ENCODE results near the gene OR51A4.
"Not testable (repeated sequence)": the region's sequence is repeated elsewhere in the genome, so short reads cannot be mapped to it uniquely, and the experiment has no call there.

The OR51A4 gene

GRCh38 chr11:4947505-4947904, at the start of gene OR51A4:
OR51A4 (minus strand) TSS chr11:4947605; CDS start chr11:4947100, 505 bp downstream.
- no peak for DNase-seq (ENCODE audit: low read depth in 2 of 2)

DNA sequence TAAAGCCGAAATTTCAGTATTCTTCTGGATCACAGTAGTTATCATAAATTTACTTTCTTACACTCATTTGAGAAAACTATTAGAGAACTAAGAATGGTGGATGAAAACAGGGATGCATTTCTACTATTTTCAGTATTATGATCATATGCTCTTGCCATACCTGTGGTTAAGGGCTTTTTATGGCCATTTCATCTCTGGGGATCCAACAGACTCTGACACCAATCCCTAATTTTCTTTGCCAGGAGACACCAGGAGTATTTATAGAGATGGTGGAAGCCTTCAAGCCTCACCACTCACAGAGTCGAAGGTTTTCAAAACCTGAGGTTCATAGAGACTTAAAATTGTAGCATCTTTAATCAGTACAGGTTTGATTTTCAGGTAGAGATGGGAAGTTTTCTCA, 47.1 kb upstream of the OR51A4 start, which contains the start of gene OR51L1:
TSS of gene OR51L1 (plus strand) at position 301 of the 400 bp plus-strand sequence. CDS start 4,132 bp downstream, outside the sequence.
- DNase-seq (ENCODE audit: low read depth in 2 of 2): no peak

- no peak for DNase-seq (ENCODE audit: low read depth in 2 of 2)
These were observed 43.7 kb upstream of the OR51A4 start for GRCh38 chr11:4991060-4991459.

- DNase-seq (ENCODE audit: low read depth in 2 of 2): no peak
These were observed 36.4 kb upstream of the OR51A4 start for GRCh38 chr11:4983841-4984240.

DNA sequence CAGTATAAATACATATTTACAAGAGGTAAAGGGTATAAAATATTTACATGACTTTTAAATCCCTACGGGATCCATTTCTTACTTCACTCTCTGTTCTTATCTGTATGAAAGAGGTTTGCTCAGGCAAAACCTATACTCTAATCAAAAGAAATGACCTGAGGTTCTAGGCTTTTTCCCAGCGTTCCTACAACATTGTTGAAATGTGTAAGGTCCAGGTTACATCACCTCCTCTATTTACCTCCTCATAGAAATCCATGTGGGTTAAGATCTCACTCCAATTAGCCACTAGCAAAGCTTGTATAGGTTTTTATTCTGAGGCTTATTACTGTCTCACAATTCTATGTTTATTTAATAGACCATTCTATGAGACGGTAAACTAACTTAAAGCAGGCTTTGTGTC, 35.3 kb upstream of the OR51A4 start:
- no peak for DNase-seq (ENCODE audit: low read depth in 2 of 2)

DNA sequence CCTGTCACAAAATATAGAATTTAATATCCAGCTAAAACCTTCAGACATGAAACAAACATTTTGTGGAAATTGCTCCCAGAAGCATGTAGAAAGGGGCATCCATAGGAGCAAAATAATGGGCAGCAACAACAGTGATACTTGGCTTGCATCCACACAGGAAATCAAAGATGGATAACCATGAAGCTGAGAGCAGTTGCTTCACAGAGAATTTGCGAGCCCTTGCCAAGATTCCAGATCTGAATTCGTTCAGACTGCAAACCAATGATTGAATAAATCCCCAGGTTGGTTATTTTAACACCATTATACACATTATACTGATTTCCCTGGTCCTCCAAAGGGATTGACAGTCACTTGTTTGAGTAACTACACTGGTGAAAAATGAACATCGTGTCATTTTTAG, 31.6 kb upstream of the OR51A4 start:
- DNase-seq (ENCODE audit: low read depth in 2 of 2): no peak

DNA sequence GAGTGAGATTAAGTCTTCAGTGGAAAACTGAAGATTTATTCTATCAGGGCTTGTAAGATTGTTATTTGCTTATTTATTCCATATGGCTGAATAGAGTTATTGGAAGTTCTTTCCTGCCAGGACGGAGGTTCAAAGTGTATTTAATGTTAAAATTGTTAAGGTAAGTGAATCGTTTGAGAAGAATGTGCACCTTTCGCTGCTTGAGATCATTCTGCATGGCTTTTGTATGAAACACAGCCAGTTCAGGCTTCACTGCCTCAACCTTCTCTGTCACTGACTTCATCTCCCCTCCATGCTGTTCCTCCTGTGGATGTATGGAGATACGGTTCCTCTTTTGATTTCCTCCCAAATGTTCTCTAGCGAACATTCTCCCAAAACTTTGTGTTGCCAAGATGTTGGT, 28.0 kb upstream of the OR51A4 start:
- DNase-seq (ENCODE audit: low read depth in 2 of 2): no peak

DNA sequence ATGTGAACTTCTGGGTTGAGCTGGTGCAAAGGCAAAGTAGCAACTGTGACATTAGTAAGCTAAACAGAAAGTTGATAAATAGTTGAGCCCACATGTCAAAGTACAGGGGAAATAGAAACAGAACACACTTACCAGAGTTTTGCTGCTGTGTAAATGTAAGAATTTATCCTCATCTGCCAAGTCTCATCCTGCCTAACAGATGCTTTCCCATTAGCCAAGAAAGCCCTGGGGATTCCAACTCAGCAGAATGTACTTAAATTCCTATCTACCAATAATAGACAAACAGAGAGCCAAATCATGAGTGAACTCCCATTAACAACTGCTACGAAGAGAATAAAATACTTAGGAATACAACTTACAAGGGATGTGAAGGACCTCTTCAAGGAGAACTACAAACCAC, 15.4 kb upstream of the OR51A4 start:
- DNase-seq (ENCODE audit: low read depth in 2 of 2): no peak

GRCh38 chr11:4960877-4961276, 13.5 kb upstream of the OR51A4 start:
- no peak for DNase-seq (ENCODE audit: low read depth in 2 of 2)

- DNase-seq (ENCODE audit: low read depth in 2 of 2): no peak
These were observed 10.0 kb upstream of the OR51A4 start for GRCh38 chr11:4957396-4957795.

DNA sequence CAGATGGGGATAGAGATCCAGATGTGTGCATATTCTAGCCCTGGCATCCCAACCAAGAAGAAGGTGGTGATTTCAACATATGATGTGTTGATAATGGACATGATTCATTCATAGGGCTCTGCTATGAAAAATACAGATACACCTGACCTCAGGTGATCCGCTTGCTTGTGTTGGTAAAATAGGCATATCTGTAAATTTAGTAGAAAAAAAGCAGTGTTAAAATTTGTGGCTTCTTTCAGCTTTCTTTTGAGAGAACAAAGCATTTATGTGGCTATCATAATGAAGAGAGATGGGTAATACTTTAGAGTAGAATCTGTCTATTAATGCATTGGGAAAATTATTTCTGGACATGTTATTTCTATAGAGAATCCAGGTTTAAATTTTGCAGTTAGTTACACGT, 8.2 kb upstream of the OR51A4 start, which contains the start of gene OR51A2:
TSS of gene OR51A2 (minus strand) at position 101 of the 400 bp plus-strand sequence. CDS start at position 101, 0 bp downstream.
- not testable (repeated sequence) for DNase-seq (ENCODE audit: low read depth in 2 of 2)

GRCh38 chr11:4936745-4937144, 10.7 kb downstream of the OR51A4 start:
- no peak for DNase-seq (ENCODE audit: low read depth in 2 of 2)

- no peak for DNase-seq (ENCODE audit: low read depth in 2 of 2)
These were observed 14.7 kb downstream of the OR51A4 start for GRCh38 chr11:4932751-4933150.

DNA sequence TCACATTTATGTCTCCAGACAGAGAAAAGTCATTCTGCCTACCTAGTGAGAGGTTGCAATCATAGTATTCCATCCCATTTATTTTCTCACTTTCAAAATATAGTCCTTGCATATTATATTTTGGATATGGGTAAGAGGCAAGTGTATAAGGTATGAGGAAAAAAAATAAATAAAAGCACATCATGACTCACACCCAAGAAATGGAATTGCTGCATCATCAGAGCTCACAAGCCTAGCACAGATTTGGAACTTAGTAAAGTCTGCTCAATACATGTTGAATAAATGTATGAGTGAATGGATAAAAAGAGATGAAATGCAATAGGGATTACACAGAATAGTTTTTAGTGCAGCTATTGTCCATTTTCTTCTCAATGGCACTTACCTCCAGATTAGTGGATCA, 20.8 kb downstream of the OR51A4 start:
- DNase-seq (ENCODE audit: low read depth in 2 of 2): no peak

- DNase-seq (ENCODE audit: low read depth in 2 of 2): no peak
These were observed 23.2 kb downstream of the OR51A4 start, which contains the start of gene OR51G1 for GRCh38 chr11:4924239-4924638. OR51G1 (minus strand) TSS chr11:4924339; CDS start chr11:4924339, 0 bp downstream.

DNA sequence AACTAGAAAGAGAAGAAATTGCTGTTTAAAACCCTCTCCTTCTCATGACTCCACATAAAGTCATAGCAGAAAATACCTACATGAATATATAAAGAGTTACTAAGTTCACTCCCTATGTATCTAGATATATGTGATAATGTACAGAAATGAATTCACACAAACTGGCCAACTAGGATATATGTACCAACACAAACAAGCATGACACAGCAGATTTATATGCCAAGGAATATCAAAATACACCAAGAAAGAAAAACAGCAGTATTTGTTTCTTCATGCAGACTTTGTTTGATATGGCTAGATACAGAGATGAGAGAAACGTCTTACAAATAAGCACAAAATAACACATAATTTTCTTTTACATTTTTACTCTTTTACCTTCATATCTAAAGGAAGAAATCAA, 25.1 kb downstream of the OR51A4 start:
- DNase-seq (ENCODE audit: low read depth in 2 of 2): no peak

GRCh38 chr11:4921796-4922195, 25.6 kb downstream of the OR51A4 start:
- no peak for DNase-seq (ENCODE audit: low read depth in 2 of 2)

DNA sequence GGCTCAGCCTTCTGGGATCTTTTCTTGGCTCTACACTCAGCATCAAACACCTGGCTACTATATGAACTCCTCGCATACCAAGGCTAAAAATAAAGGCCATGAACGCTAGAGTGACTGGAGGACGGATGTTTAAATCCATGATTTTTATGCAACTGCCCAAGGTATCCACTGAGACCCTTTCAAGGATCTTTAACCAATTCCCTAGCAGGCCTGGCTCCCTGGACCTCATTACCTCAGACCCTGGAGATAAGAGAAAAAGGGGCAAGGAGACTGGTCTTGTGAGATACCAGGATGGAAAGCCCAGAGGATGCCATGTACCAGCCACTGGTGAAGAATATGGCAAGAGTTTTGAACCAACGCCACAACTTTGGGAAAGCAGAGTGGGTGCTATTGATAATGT, 28.2 kb downstream of the OR51A4 start, which contains the start of gene OR51G2:
TSS of gene OR51G2 (minus strand) at position 101 of the 400 bp plus-strand sequence. CDS start 3,687 bp downstream, outside the sequence.
- no peak for DNase-seq (ENCODE audit: low read depth in 2 of 2)

DNA sequence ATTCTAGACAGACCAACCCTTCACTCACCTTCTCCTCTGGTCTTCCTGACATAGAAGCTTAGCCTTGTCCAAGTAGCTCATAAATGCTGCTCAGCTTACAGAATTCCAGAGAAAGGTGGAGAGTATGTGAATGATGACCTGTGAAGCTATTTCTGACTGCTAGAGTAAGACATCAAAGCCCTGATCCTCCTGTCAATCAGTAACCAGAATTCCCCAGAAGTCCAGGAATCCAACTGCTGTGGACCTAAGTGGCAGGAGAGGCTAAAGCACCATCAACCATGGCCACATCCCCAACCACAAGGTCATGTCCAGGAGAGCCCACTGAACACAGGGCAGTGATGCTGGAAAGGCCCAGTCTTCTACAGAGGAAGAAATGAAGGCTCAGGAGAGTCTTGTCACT, 30.8 kb downstream of the OR51A4 start:
- no peak for DNase-seq (ENCODE audit: low read depth in 2 of 2)

GRCh38 chr11:4903484-4903883, 43.9 kb downstream of the OR51A4 start, which contains the start of gene OR51A7:
OR51A7 (plus strand) TSS chr11:4903783; CDS start chr11:4907370, 3,587 bp downstream.
- no peak for DNase-seq (ENCODE audit: low read depth in 2 of 2)

Data from stimulated activated CD4-positive, alpha-beta T cell treated with anti-CD3 and anti-CD28 coated beads, Interleukin-1b, Interleukin-23, amount 100 ng/mL, for 1 hour (primary cell).